GM12878 (cell line): Measurements from ENCODE around the gene PLXNB2. TPM values are rescaled to one million over a fixed set of nuclear protein-coding genes. Genes with fewer than 3 reads are reported as not detected.

ENCODE experiments used
- ATAC-seq: fragments of 200-7000 bp; cut with Tn5 transposase; 3 replicates; pipeline ENCODE4 v1.9.1; 2020; ENCODE audit warnings: mild to moderate bottlenecking, moderate library complexity
- BruUV-seq: library from RNA; stranded (reverse); fragments of 400-500 nt; replicated peaks from 2 replicates; lab custom pipeline; 2021; lab: Mats Ljungman, UMichigan
- CTCF ChIA-PET: fragments of 300-600 bp; sonication (Branson Sonifier 250); formaldehyde crosslinking; extraction: SDS; loops from one replicate; lab custom pipeline; 2021; ENCODE audit warnings: inconsistent platforms; lab: Yijun Ruan, JAX
- POLR2A ChIA-PET: fragments of 350-600 bp; formaldehyde crosslinking; extraction: SDS; loops from one replicate; lab custom pipeline; 2021; ENCODE audit warnings: inconsistent platforms; lab: Charles Lee
- RAD21 ChIA-PET: fragments of 300-600 bp; sonication (Branson Sonifier 250); formaldehyde crosslinking; loops from one replicate; lab custom pipeline; 2023; ENCODE audit warnings: antibody characterized with exemption; ENCODE audit not compliant: unreplicated experiment; lab: Charles Lee
- SMC1A ChIA-PET: fragments of 300-600 bp; sonication (Branson Sonifier 250); formaldehyde crosslinking; loops from one replicate; lab custom pipeline; 2023; ENCODE audit not compliant: unreplicated experiment, uncharacterized antibody; lab: Charles Lee
- DNase-seq: peaks from one replicate; pipeline ENCODE4 v3.0.0-alpha.2; 2011; ENCODE audit warnings: low read depth, low spot score
- FAIRE-seq: peaks from 3 replicates; lab custom pipeline; 2011; peaks lifted over from hg19 to GRCh38; lab: Jason Lieb, UNC
- H2AFZ ChIP-seq: 2 replicates; pipeline ENCODE4 v1.6.0; 2011; ENCODE audit warnings: low read depth, low read length, control low read depth; ENCODE audit not compliant: control insufficient read depth
- H3K27ac ChIP-seq: 2 replicates; pipeline ENCODE4 v1.5.1; 2011; ENCODE audit warnings: control low read depth; ENCODE audit not compliant: control insufficient read depth, insufficient read depth
- H3K27me3 ChIP-seq, 2 experiments: replicated peaks in 1 of 2; 2 replicates each; pipeline versions ENCODE4 v1.6.0 to v1.6.1; 2011; ENCODE audit warnings: low read length in 1 of 2; ENCODE audit not compliant: control insufficient read depth in 2 of 2, insufficient read depth in 2 of 2
- H3K36me3 ChIP-seq, 2 experiments: 2 replicates each; pipeline ENCODE4 v1.5.1; 2011; ENCODE audit warnings: low read length in 1 of 2; ENCODE audit not compliant: control insufficient read depth in 2 of 2, insufficient read depth in 2 of 2
- H3K4me1 ChIP-seq: 2 replicates; pipeline ENCODE4 v1.6.1; 2011; ENCODE audit warnings: mild to moderate bottlenecking, low read length, moderate library complexity, mixed read lengths; ENCODE audit not compliant: control insufficient read depth, insufficient read depth
- H3K4me2 ChIP-seq: 2 replicates; pipeline ENCODE4 v1.6.0; 2011; ENCODE audit warnings: control low read depth; ENCODE audit not compliant: control insufficient read depth, insufficient read depth
- H3K4me3 ChIP-seq: fragments of 200-600 bp; sonication (generic); 2 replicates; pipeline ENCODE4 v1.5.1; 2016
- H3K79me2 ChIP-seq: 2 replicates; pipeline ENCODE4 v1.6.0; 2011; ENCODE audit warnings: low read length; ENCODE audit not compliant: control insufficient read depth, insufficient read depth
- H3K9ac ChIP-seq: 2 replicates; pipeline ENCODE4 v1.8.0; 2011; ENCODE audit warnings: low read length, control low read depth, mixed read lengths; ENCODE audit not compliant: control insufficient read depth, insufficient read depth
- H3K9me3 ChIP-seq: replicated peaks from 3 replicates; pipeline ENCODE4 v1.5.1; 2011; ENCODE audit warnings: mild to moderate bottlenecking, low read length; ENCODE audit not compliant: control insufficient read depth, insufficient read depth
- H4K20me1 ChIP-seq: 2 replicates; pipeline ENCODE4 v1.6.0; 2011; ENCODE audit not compliant: control insufficient read depth, insufficient read depth
- BHLHE40 ChIP-seq, 2 experiments: fragments of 450-650 bp in 1 of 2; IDR thresholded peaks; 2 replicates each; pipeline ENCODE4 v1.6.1; 2011 to 2017; ENCODE audit warnings: low read depth in 2 of 2, borderline replicate concordance in 1 of 2, improper control_type of control experiment in 1 of 2, low read length in 1 of 2, mild to moderate bottlenecking in 1 of 2
- DPF2 ChIP-seq: fragments of 450-650 bp; IDR thresholded peaks from 2 replicates; pipeline ENCODE4 v1.6.1; 2017; ENCODE audit warnings: mild to moderate bottlenecking
- E2F8 ChIP-seq: fragments of 450-650 bp; IDR thresholded peaks from 2 replicates; pipeline ENCODE4 v1.6.1; 2018; ENCODE audit warnings: mild to moderate bottlenecking, low read depth, moderate library complexity; ENCODE audit not compliant: partially characterized antibody
- NRF1 ChIP-seq: conservative IDR thresholded peaks from 2 replicates; pipeline ENCODE4 v1.6.1; 2011; ENCODE audit warnings: mild to moderate bottlenecking, low read depth, low read length, improper control_type of control experiment
- TAF1 ChIP-seq: IDR thresholded peaks from 2 replicates; pipeline ENCODE4 v1.6.1; 2011; ENCODE audit warnings: mild to moderate bottlenecking, low read depth, low read length, borderline replicate concordance
- WGBS: methylation state at CpG from one replicate; pipeline ENCODE4 v1.1.6; 2016; ENCODE audit warnings: low lambda C conversion rate; ENCODE audit not compliant: insufficient replicate concordance, insufficient coverage; ENCODE audit errors: missing lambda C conversion rate; 5-methylcytosine and 5-hydroxymethylcytosine counted together
- in situ Hi-C: fragments of 300-500 bp; cut with MboI; formaldehyde crosslinking; loops from 9 replicates; pipeline ENCODE4 v1.14.3; 2018; ENCODE audit warnings: mixed read lengths
- intact Hi-C: fragments of 100-400 bp; cut with micrococcal nuclease; formaldehyde crosslinking; loops from one replicate; pipeline ENCODE4 v1.14.2; 2022; ENCODE audit not compliant: unreplicated experiment
- polyA plus RNA-seq, 11 experiments: library from polyadenylated mRNA; depleted of rRNA in 4 of 11; unstranded in 6 of 11; stranded (reverse) in 5 of 11; fragments of >200 nt; fragmentation: Nextera tagmentation in 4 of 11; fragmentation: Illumina TruSeq in 1 of 11; extraction: Ambion mirVana in 4 of 11; extraction: Trizol in 1 of 11; gene quantifications; 1 replicate in 1 of 11; 2 replicates in 10 of 11; pipeline versions ENCODE4 v1.2.1 to v1.2.3, GENCODE V29; 2011 to 2016; ENCODE audit warnings: inconsistent platforms in 2 of 11, missing spikeins in 2 of 11, low read depth in 1 of 11
- total RNA-seq, 4 experiments: library from RNA; depleted of rRNA in 3 of 4; stranded (reverse); fragments of >200 nt in 3 of 4; fragmentation: Illumina TruSeq in 1 of 4; extraction: Trizol in 1 of 4; gene quantifications; 2 replicates each; pipeline versions ENCODE4 v1.2.1 to v1.2.3, GENCODE V29; 2013 to 2021

The PLXNB2 gene
- total and polyA plus RNA-seq, 10 of the 15 experiments (the other 5 are each of a cell fraction or from before 2014, with no cell fraction given) = 0.68 to 134 (median 41.9) TPM

GRCh38 chr22:50315289-50316113 lies 8.1 kb upstream of the PLXNB2 start:
- Histone ChIP-seq H3K4me3 (peak overlapping the region; percentile 70; the same call in 1 of the 2 replicates), H4K20me1 (no peaks in the 10 kb centered on the region), H3K4me2 (peak overlapping the region; percentile 99)
- RAD21 ChIA-PET = interaction anchor here (0.6 to 2.5 kb wide), 4 partner anchors 9 to 63 kb away, joined by 3 to 13 read pairs (median 3); no protein-coding TSS in a partner anchor
- FAIRE-seq (no peak), ATAC-seq (peak; percentile 5), DNase-seq (no peak)
- BruUV-seq = no TSS peak
- SMC1A ChIA-PET = interaction anchor here (1.2 to 2.8 kb wide), 3 partner anchors 9 to 26 kb away, joined by 3 to 9 read pairs (median 6); no protein-coding TSS in a partner anchor
- intact Hi-C loops = no loop called here
- TF ChIP-seq TAF1 = no peak
- no peak for TF ChIP-seq NRF1
- no peak for TF ChIP-seq DPF2
- no peak for TF ChIP-seq E2F8
- peak; percentile 84 to 90 for TF ChIP-seq BHLHE40 (IDR thresholded peaks at IDR 0.05; ENCODE audit: borderline replicate concordance in 1 of 2, low read depth in 2 of 2, low read length in 1 of 2)
- TF ChIP-seq, all 136 proteins: peak for 1
- Histone ChIP-seq H3K4me1 (peaks cover 13% of the 10 kb centered on the region), H3K9me3 (no peaks in the 10 kb centered on the region), H3K36me3 (no peaks in the 10 kb centered on the region), H3K27me3 (no peaks in the 10 kb centered on the region), H2AFZ (no peak overlapping the region), H3K27ac (peak overlapping the region; percentile 94), H3K9ac (peak overlapping the region; percentile 88), H3K79me2 (peaks cover 13% of the 10 kb centered on the region)
- CTCF ChIA-PET = interaction anchor here (0.9 to 1.9 kb wide), 7 partner anchors 9 to 44 kb away, joined by 3 to 9 read pairs (median 4); no protein-coding TSS in a partner anchor
- 50% methylated on average over 18 of the region's 18 CpGs for WGBS
- POLR2A ChIA-PET = interaction anchor here (0.6 to 1.9 kb wide), 7 partner anchors 10 to 210 kb away, joined by 3 to 11 read pairs (median 3); partner anchors contain the start of gene SCO2
- in situ Hi-C loops = no loop called here
